Peyer's patch (tissue), 4 donors: ENCODE data around the gene DUSP9. TPM values are rescaled to one million over a fixed set of nuclear protein-coding genes. Genes with fewer than 3 reads are reported as not detected.

ENCODE experiments used
- DNase-seq, 3 donors: peaks; one replicate each; pipeline ENCODE4 v3.0.0-alpha.2; 2017 to 2019
- H3K27ac ChIP-seq, 4 donors: fragments of 200-600 bp; sonication (generic); one replicate each; pipeline ENCODE4 v1.5.1; 2016 to 2019
- H3K27me3 ChIP-seq, 2 donors: fragments of 200-600 bp; sonication (generic); one replicate each; pipeline ENCODE4 v1.5.1; 2019
- H3K36me3 ChIP-seq, 3 donors: fragments of 200-600 bp; sonication (generic); one replicate each; pipeline ENCODE4 v1.5.1; 2016 to 2019
- H3K4me1 ChIP-seq, 4 donors: fragments of 200-600 bp; sonication (generic); one replicate each; pipeline ENCODE4 v1.5.1; 2016 to 2019
- H3K4me3 ChIP-seq, 4 donors: fragments of 200-600 bp; sonication (generic); 1 replicate in 3 of 4; 2 replicates in 1 of 4; pipeline ENCODE4 v1.5.1; 2016 to 2019; ENCODE audit warnings: mild to moderate bottlenecking in 1 of 4
- H3K9me3 ChIP-seq, 4 donors: fragments of 200-600 bp; sonication (generic); one replicate each; pipeline ENCODE4 v1.5.1; 2016 to 2019; ENCODE audit warnings: mild to moderate bottlenecking in 1 of 4
- POLR2A ChIP-seq, 2 donors: fragments of 450-650 bp; IDR thresholded peaks; one replicate each; pipeline ENCODE4 v1.5.1; 2017; ENCODE audit warnings: antibody characterized with exemption in 2 of 2, mild to moderate bottlenecking in 2 of 2, moderate library complexity in 2 of 2
- total RNA-seq, 4 donors: library from RNA; depleted of rRNA; stranded (reverse); fragments of >200 nt; gene quantifications; one replicate each; pipeline ENCODE4 v1.1.0, GENCODE V29; 2016
- TF ChIP-seq, protein P1 (sequence below), 6 experiments: fragments of 450-650 bp in 4 of 6; fragments of 200-600 bp in 2 of 6; sonication (generic) in 1 of 6; IDR thresholded peaks; one replicate each; pipeline ENCODE4 v1.5.1; 2017 to 2019; ENCODE audit warnings: antibody characterized with exemption in 6 of 6, mild to moderate bottlenecking in 3 of 6, moderate library complexity in 1 of 6

The DUSP9 gene
- total RNA-seq, 4 donors from 2014 or later: not detected

- Histone ChIP-seq H3K9me3 (no peaks in the 10 kb centered on the region), H3K36me3 (no peaks in the 10 kb centered on the region), H3K4me3 (no peak overlapping the region), H3K27me3 (peaks cover 0 to 10% of the 10 kb centered on the region in 2 donors), H3K4me1 (peaks cover 0 to 28% (median 4%) of the 10 kb centered on the region in 4 donors), H3K27ac (no peak overlapping the region)
- TF ChIP-seq, protein P1, sequence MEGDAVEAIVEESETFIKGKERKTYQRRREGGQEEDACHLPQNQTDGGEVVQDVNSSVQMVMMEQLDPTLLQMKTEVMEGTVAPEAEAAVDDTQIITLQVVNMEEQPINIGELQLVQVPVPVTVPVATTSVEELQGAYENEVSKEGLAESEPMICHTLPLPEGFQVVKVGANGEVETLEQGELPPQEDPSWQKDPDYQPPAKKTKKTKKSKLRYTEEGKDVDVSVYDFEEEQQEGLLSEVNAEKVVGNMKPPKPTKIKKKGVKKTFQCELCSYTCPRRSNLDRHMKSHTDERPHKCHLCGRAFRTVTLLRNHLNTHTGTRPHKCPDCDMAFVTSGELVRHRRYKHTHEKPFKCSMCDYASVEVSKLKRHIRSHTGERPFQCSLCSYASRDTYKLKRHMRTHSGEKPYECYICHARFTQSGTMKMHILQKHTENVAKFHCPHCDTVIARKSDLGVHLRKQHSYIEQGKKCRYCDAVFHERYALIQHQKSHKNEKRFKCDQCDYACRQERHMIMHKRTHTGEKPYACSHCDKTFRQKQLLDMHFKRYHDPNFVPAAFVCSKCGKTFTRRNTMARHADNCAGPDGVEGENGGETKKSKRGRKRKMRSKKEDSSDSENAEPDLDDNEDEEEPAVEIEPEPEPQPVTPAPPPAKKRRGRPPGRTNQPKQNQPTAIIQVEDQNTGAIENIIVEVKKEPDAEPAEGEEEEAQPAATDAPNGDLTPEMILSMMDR (IDR thresholded peaks at IDR 0.05): no peak
- no peak for TF ChIP-seq POLR2A (IDR thresholded peaks at IDR 0.05)
- DNase-seq: peak in 1 of 3 donors; percentile 7
Observed at GRCh38 chrX:153644356-153645125, 2.5 kb upstream of the DUSP9 start.

DNA sequence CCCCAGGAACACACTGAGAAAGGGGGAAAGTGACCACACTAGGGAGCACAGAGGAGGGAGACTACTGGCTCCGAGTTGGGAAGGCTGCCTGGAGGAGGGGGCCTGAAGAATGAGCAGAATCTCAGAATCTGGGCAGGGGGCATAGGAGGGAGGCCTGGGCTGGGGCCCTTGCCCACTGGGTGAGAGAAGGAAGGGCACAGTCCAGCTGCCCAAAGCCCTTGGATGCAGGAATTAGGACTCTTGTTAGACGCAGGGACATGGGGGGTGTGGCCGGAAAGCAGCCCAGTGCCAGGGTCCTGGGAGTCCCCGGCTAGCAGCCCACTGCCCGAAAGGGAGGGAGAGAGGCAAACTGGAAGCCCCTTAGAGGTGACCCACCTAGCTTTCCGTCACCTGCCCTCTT is 1.9 kb upstream of the DUSP9 start:
- peaks cover 0 to 28% (median 4%) of the 10 kb centered on the region in 4 donors for H3K4me1 ChIP-seq
- TF ChIP-seq, protein P1 (IDR thresholded peaks at IDR 0.05): no peak
- TF ChIP-seq POLR2A (IDR thresholded peaks at IDR 0.05): no peak
- H3K36me3 ChIP-seq: no peaks in the 10 kb centered on the region
- H3K4me3 ChIP-seq: no peak overlapping the region
- peaks cover 0 to 10% of the 10 kb centered on the region in 2 donors for H3K27me3 ChIP-seq
- H3K27ac ChIP-seq: no peak overlapping the region
- no peaks in the 10 kb centered on the region for H3K9me3 ChIP-seq
- no peak for DNase-seq

DNA sequence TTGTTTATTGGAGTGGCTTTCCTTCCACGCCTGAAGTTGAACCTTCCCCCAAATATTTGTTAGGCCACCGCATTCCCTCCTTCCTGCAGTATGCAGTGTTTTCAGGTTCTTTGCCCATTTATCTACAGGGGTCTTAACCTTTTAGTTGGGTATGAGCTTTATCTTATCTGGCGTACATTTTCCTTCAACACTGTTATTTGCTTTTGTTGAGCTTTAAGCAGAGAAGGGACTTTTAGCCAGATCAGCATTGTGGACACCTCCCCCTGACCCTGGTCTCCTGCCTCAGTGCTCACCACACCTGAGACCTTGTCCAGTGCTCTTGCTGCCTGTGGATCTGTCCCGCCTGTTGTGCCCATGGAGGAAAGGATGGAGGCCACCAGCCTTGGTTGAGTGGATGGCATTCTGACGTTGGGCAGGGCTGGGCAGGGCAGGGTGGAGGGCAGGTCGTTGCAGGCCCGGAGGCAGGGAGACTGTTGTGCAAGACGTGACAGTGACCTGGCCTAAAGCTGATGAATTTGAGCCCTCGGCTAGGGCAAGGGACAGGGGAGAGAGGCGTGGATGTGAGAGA is 998 bp upstream of the DUSP9 start:
- Histone ChIP-seq H3K4me1 (peaks cover 0 to 28% (median 4%) of the 10 kb centered on the region in 4 donors), H3K9me3 (no peaks in the 10 kb centered on the region), H3K36me3 (no peaks in the 10 kb centered on the region), H3K4me3 (no peak overlapping the region), H3K27me3 (peaks cover 0 to 10% of the 10 kb centered on the region in 2 donors), H3K27ac (no peak overlapping the region)
- peak in 1 of 3 donors; percentile 11 for DNase-seq
- no peak for TF ChIP-seq POLR2A (IDR thresholded peaks at IDR 0.05)
- TF ChIP-seq, protein P1 (IDR thresholded peaks at IDR 0.05): no peak

GRCh38 chrX:153647461-153648357 is 706 bp downstream of the DUSP9 start:
- H3K36me3 ChIP-seq: no peaks in the 10 kb centered on the region
- no peak overlapping the region for H3K27ac ChIP-seq
- H3K27me3 ChIP-seq: peaks cover 0 to 10% of the 10 kb centered on the region in 2 donors
- peak in 2 of 3 donors; percentile 16 to 36 for DNase-seq
- peaks cover 0 to 18% (median under 1%) of the 10 kb centered on the region in 4 donors for H3K4me1 ChIP-seq
- TF ChIP-seq, protein P1 (IDR thresholded peaks at IDR 0.05): no peak
- no peak for TF ChIP-seq POLR2A (IDR thresholded peaks at IDR 0.05)
- no peaks in the 10 kb centered on the region for H3K9me3 ChIP-seq
- peak overlapping the region in 3 of 4 donors; percentile 30 to 36 (median 36) for H3K4me3 ChIP-seq

- Histone ChIP-seq H3K4me1 (peaks cover 0 to 14% (median 0%) of the 10 kb centered on the region in 4 donors), H3K9me3 (no peaks in the 10 kb centered on the region), H3K27me3 (peaks cover 0 to 6% of the 10 kb centered on the region in 2 donors), H3K27ac (no peak overlapping the region), H3K4me3 (no peak overlapping the region), H3K36me3 (no peaks in the 10 kb centered on the region)
- no peak for TF ChIP-seq POLR2A (IDR thresholded peaks at IDR 0.05)
- TF ChIP-seq, protein P1 (IDR thresholded peaks at IDR 0.05): no peak
- DNase-seq: peak in 1 of 3 donors; percentile 34
Observed at GRCh38 chrX:153648358-153649177, 1.6 kb downstream of the DUSP9 start.
